H1 (cell line): ENCODE data around the gene LILRB3. TPM values are rescaled to one million over a fixed set of nuclear protein-coding genes. Genes with fewer than 3 reads are reported as not detected.

Experiments
- CTCF ChIA-PET: fragments of 300-600 bp; sonication (Branson Sonifier 250); formaldehyde crosslinking; loops from one replicate; lab custom pipeline; 2021; ENCODE audit not compliant: partially characterized antibody; lab: Charles Lee
- POLR2A ChIA-PET: fragments of 300-600 bp; sonication (Branson Sonifier 250); formaldehyde crosslinking; loops from one replicate; lab custom pipeline; 2021; ENCODE audit warnings: inconsistent platforms; ENCODE audit not compliant: partially characterized antibody; lab: Charles Lee
- DNase-seq, 2 experiments: peaks; one replicate each; pipeline versions ENCODE4 v3.0.0 to v3.0.0-alpha.2; 2010 to 2022; ENCODE audit warnings: low spot score in 2 of 2, low read depth in 1 of 2, mixed read lengths in 1 of 2
- FAIRE-seq: peaks from 2 replicates; lab custom pipeline; 2011; peaks lifted over from hg19 to GRCh38; lab: Jason Lieb, UNC
- H2AFZ ChIP-seq: 2 replicates; pipeline ENCODE4 v1.8.1; 2012; ENCODE audit warnings: low read length, inconsistent platforms
- H2AK5ac ChIP-seq: 2 replicates; pipeline ENCODE4 v1.6.1; 2013; ENCODE audit warnings: low read depth, low read length
- H2BK120ac ChIP-seq: replicated peaks from 2 replicates; pipeline ENCODE3; 2013; ENCODE audit warnings: low read depth, low read length, inconsistent platforms
- H2BK12ac ChIP-seq: 2 replicates; pipeline ENCODE4 v1.6.1; 2013; ENCODE audit warnings: low read depth, low read length
- H2BK15ac ChIP-seq: 2 replicates; pipeline ENCODE4 v1.6.1; 2013; ENCODE audit warnings: low read length
- H2BK20ac ChIP-seq: 2 replicates; pipeline ENCODE4 v1.6.1; 2013; ENCODE audit warnings: low read length
- H2BK5ac ChIP-seq: 2 replicates; pipeline ENCODE4 v1.6.1; 2013; ENCODE audit warnings: low read depth, low read length
- H3K14ac ChIP-seq: 2 replicates; pipeline ENCODE4 v1.6.1; 2013; ENCODE audit warnings: inconsistent platforms; ENCODE audit not compliant: insufficient read length
- H3K18ac ChIP-seq: 2 replicates; pipeline ENCODE4 v1.6.1; 2013; ENCODE audit warnings: low read length; ENCODE audit errors: extremely low read depth
- H3K23ac ChIP-seq: 2 replicates; pipeline ENCODE4 v1.6.1; 2013; ENCODE audit warnings: inconsistent platforms; ENCODE audit not compliant: insufficient read length
- H3K23me2 ChIP-seq: 2 replicates; pipeline ENCODE4 v1.6.1; 2013; ENCODE audit warnings: low read depth, low read length
- H3K27ac ChIP-seq: 2 replicates; pipeline ENCODE4 v1.6.1; 2011; ENCODE audit warnings: low read depth, low read length, inconsistent platforms
- H3K27me3 ChIP-seq, 4 experiments: replicated peaks in 1 of 4; 1 replicate in 1 of 4; 2 replicates in 3 of 4; pipeline versions ENCODE4 v1.6.1 to v1.8.1; 2011 to 2013; ENCODE audit warnings: low read length in 3 of 4, mild to moderate bottlenecking in 3 of 4, inconsistent platforms in 2 of 4, mixed read lengths in 2 of 4, moderate library complexity in 1 of 4; ENCODE audit not compliant: control insufficient read depth in 3 of 4, insufficient read depth in 3 of 4; ENCODE audit errors: extremely low read depth in 1 of 4
- H3K36me3 ChIP-seq, 4 experiments: 2 replicates each; pipeline versions ENCODE4 v1.6.1 to v1.8.1; 2011 to 2013; ENCODE audit warnings: mild to moderate bottlenecking in 4 of 4, low read length in 3 of 4, moderate library complexity in 2 of 4, control low read depth in 1 of 4, inconsistent platforms in 1 of 4; ENCODE audit not compliant: insufficient read depth in 4 of 4, control insufficient read depth in 2 of 4
- H3K4ac ChIP-seq: replicated peaks from 2 replicates; pipeline ENCODE3; 2013; ENCODE audit warnings: low read length, low read depth, mixed read lengths, inconsistent platforms; ENCODE audit not compliant: insufficient read length
- H3K4me1 ChIP-seq, 4 experiments: replicated peaks in 1 of 4; 1 replicate in 1 of 4; 2 replicates in 3 of 4; pipeline versions ENCODE4 v1.6.1 to v1.8.1; 2011 to 2013; ENCODE audit warnings: low read length in 3 of 4, inconsistent platforms in 2 of 4, mixed read lengths in 1 of 4; ENCODE audit not compliant: insufficient read depth in 4 of 4, control insufficient read depth in 3 of 4
- H3K4me2 ChIP-seq, 2 experiments: 2 replicates each; pipeline versions ENCODE4 v1.6.1 to v1.8.1; 2011 to 2013; ENCODE audit warnings: low read depth in 2 of 2, low read length in 2 of 2, control low read depth in 1 of 2, inconsistent platforms in 1 of 2, mild to moderate bottlenecking in 1 of 2; ENCODE audit not compliant: insufficient read depth in 1 of 2
- H3K4me3 ChIP-seq, 4 experiments: fragments of 200-600, 300-600 bp in 1 of 4; sonication (generic), shearing (Covaris generic), sonication (Bioruptor Twin) in 1 of 4; 2 replicates each; pipeline versions ENCODE4 v1.5.1 to v1.8.1; 2011 to 2016; ENCODE audit warnings: low read length in 4 of 4, low read depth in 3 of 4, control low read depth in 2 of 4, inconsistent platforms in 2 of 4, mild to moderate bottlenecking in 2 of 4, mixed read lengths in 1 of 4, moderate library complexity in 1 of 4; ENCODE audit not compliant: insufficient read depth in 2 of 4; ENCODE audit errors: extremely low read depth in 1 of 4
- H3K56ac ChIP-seq: replicated peaks from 2 replicates; pipeline ENCODE3; 2013; ENCODE audit warnings: low read depth, mild to moderate bottlenecking, mixed read lengths, low read length, inconsistent platforms; ENCODE audit not compliant: insufficient read length
- H3K79me1 ChIP-seq: 2 replicates; pipeline ENCODE4 v1.6.1; 2013; ENCODE audit warnings: low read depth, low read length, control low read depth
- H3K79me2 ChIP-seq, 2 experiments: 2 replicates each; pipeline versions ENCODE4 v1.6.1 to v1.8.1; 2012 to 2013; ENCODE audit warnings: low read length in 2 of 2, mild to moderate bottlenecking in 2 of 2, inconsistent platforms in 1 of 2; ENCODE audit not compliant: insufficient read depth in 2 of 2, control insufficient read depth in 1 of 2
- H3K9ac ChIP-seq, 4 experiments: replicated peaks in 1 of 4; 1 replicate in 1 of 4; 2 replicates in 3 of 4; pipeline versions ENCODE4 v1.6.1 to v1.8.1; 2011 to 2013; ENCODE audit warnings: low read depth in 3 of 4, low read length in 3 of 4, control low read depth in 2 of 4, mild to moderate bottlenecking in 2 of 4, moderate library complexity in 2 of 4, inconsistent platforms in 1 of 4; ENCODE audit errors: extremely low read depth in 1 of 4
- H3K9me3 ChIP-seq, 2 experiments: 2 replicates each; pipeline versions ENCODE4 v1.6.1 to v1.8.1; 2012 to 2013; ENCODE audit warnings: mild to moderate bottlenecking in 2 of 2, moderate library complexity in 2 of 2, control low read depth in 1 of 2, inconsistent platforms in 1 of 2, low read depth in 1 of 2, low read length in 1 of 2, mixed read lengths in 1 of 2; ENCODE audit not compliant: insufficient read depth in 2 of 2
- H4K20me1 ChIP-seq, 2 experiments: replicated peaks in 1 of 2; 2 replicates each; pipeline versions ENCODE3 to v1.8.1; 2011 to 2013; ENCODE audit warnings: inconsistent platforms in 2 of 2, low read length in 2 of 2, mild to moderate bottlenecking in 1 of 2; ENCODE audit not compliant: insufficient read depth in 2 of 2, control insufficient read depth in 1 of 2
- H4K5ac ChIP-seq: 2 replicates; pipeline ENCODE4 v1.6.1; 2013; ENCODE audit warnings: low read length, low read depth, mixed read lengths, inconsistent platforms; ENCODE audit not compliant: insufficient read length
- H4K8ac ChIP-seq: 2 replicates; pipeline ENCODE4 v1.8.0; 2013; ENCODE audit warnings: mild to moderate bottlenecking, moderate library complexity, low read length, inconsistent platforms; ENCODE audit not compliant: insufficient read depth; ENCODE audit errors: extremely low read depth
- H4K91ac ChIP-seq: replicated peaks from 2 replicates; pipeline ENCODE3; 2013; ENCODE audit warnings: low read length, mixed read lengths, inconsistent platforms; ENCODE audit not compliant: insufficient read length
- BCL11A ChIP-seq, 2 experiments: IDR thresholded peaks; one replicate each; pipeline ENCODE4 v1.6.1; 2011; ENCODE audit warnings: low read depth in 2 of 2, low read length in 2 of 2, mild to moderate bottlenecking in 2 of 2
- CEBPB ChIP-seq: IDR thresholded peaks from 2 replicates; pipeline ENCODE4 v1.6.1; 2012; ENCODE audit warnings: low read depth, low read length
- CHD1 ChIP-seq: IDR thresholded peaks from 2 replicates; pipeline ENCODE4 v1.6.1; 2012; ENCODE audit warnings: low read depth, low read length, improper control_type of control experiment
- RBBP5 ChIP-seq: IDR thresholded peaks from 2 replicates; pipeline ENCODE4 v1.7.1; 2012; ENCODE audit warnings: low read depth, mild to moderate bottlenecking, inconsistent platforms, low read length, moderate library complexity, borderline replicate concordance
- RFX5 ChIP-seq: IDR thresholded peaks from 2 replicates; pipeline ENCODE4 v1.6.1; 2011; ENCODE audit warnings: low read depth, low read length, improper control_type of control experiment, borderline replicate concordance
- RXRA ChIP-seq: IDR thresholded peaks from 2 replicates; pipeline ENCODE4 v1.6.1; 2011; ENCODE audit warnings: low read depth, mild to moderate bottlenecking, low read length, moderate library complexity; ENCODE audit not compliant: insufficient read depth
- SIX5 ChIP-seq: IDR thresholded peaks from 2 replicates; pipeline ENCODE4 v1.6.1; 2011; ENCODE audit warnings: mild to moderate bottlenecking, low read depth, low read length
- TBP ChIP-seq: IDR thresholded peaks from 2 replicates; pipeline ENCODE4 v1.6.1; 2011; ENCODE audit warnings: low read depth, low read length, improper control_type of control experiment
- TCF12 ChIP-seq: IDR thresholded peaks from 2 replicates; pipeline ENCODE4 v1.6.1; 2011; ENCODE audit warnings: low read depth, mild to moderate bottlenecking, low read length
- WGBS, 2 experiments: shearing (Covaris generic) in 1 of 2; methylation state at CpG; one replicate each; pipeline versions ENCODE4 v1.1.6 to v1.1.7; 2013 to 2015; ENCODE audit warnings: low lambda C conversion rate in 2 of 2, mixed read lengths in 2 of 2, inconsistent platforms in 1 of 2, low coverage in 1 of 2, missing lambda C conversion rate in 1 of 2; ENCODE audit not compliant: insufficient replicate concordance in 2 of 2, insufficient coverage in 1 of 2, insufficient read length in 1 of 2; ENCODE audit errors: extremely low coverage in 1 of 2, missing lambda C conversion rate in 1 of 2; 5-methylcytosine and 5-hydroxymethylcytosine counted together
- polyA plus RNA-seq, 7 experiments: library from polyadenylated mRNA; depleted of rRNA in 3 of 7; stranded (reverse) in 5 of 7; unstranded in 2 of 7; fragments of >200 nt in 5 of 7; fragments of 200-250 nt in 2 of 7; gene quantifications; 1 replicate in 5 of 7; 2 replicates in 1 of 7; 4 replicates in 1 of 7; pipeline versions ENCODE4 v1.2.1 to v1.2.3, GENCODE V29; 2011 to 2013; ENCODE audit warnings: missing spikeins in 2 of 7, mixed read lengths in 2 of 7
- total RNA-seq: library from RNA; stranded (reverse); fragmentation: NEBNext Ultra II Directional; extraction: Animal tissue kit (Norgen Biotek cat#: 25700); gene quantifications from 2 replicates; pipeline ENCODE4 v1.2.1, GENCODE V29; 2021
- TF ChIP-seq, protein P1 (sequence below), 3 experiments: IDR thresholded peaks; 1 replicate in 2 of 3; 2 replicates in 1 of 3; pipeline versions ENCODE4 v1.5.1 to v1.6.1; 2011; ENCODE audit warnings: low read length in 3 of 3, mild to moderate bottlenecking in 3 of 3, inconsistent platforms in 2 of 3, low read depth in 1 of 3, moderate library complexity in 1 of 3; ENCODE audit not compliant: insufficient read depth in 1 of 3; ENCODE audit errors: control extremely low read depth in 1 of 3
- TF ChIP-seq, protein P2 (sequence below): IDR thresholded peaks from 2 replicates; pipeline ENCODE4 v1.6.1; 2012; ENCODE audit warnings: inconsistent platforms

LILRB3 gene
- total and polyA plus RNA-seq, 2 of the 8 experiments (the other 6 are each of a cell fraction or from before 2014, with no cell fraction given) = not detected

DNA sequence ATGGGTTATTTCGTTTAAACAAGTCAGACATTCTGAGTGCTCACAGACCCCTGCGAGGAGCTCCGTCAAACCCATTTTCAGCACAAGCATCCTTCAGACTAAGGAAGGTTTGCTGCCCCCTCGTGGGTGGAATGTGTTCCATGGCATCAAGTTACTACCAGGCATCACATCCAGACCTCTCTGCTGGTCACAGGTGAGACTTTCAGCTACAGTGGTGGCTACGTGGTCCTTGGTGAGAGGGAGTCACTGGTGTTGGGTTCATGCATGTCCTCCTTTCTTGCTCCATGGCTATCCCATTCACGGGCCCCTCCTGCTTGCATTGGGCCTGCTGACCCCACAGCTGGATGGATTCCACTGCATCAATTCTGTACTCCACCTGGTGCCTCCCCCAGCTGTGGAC lies 43.3 kb upstream of the LILRB3 start:
- H3K27ac ChIP-seq = no peak overlapping the region
- H3K18ac ChIP-seq = no peak overlapping the region
- no peaks in the 10 kb centered on the region for H3K27me3 ChIP-seq
- ChIA-PET CTCF (interaction anchor here (0.7 to 5.9 kb wide), 38 partner anchors 9 to 781 kb away, joined by 3 to 41 read pairs (median 4); partner anchors contain the start of genes LILRA5, LILRB5, RPS9 and TMC4), POLR2A (interaction anchor here (0.9 to 3.2 kb wide), 8 partner anchors 9 to 126 kb away, joined by 3 to 21 read pairs (median 4); partner anchors contain the start of genes LILRB5, MBOAT7, RPS9 and TSEN34)
- H3K56ac ChIP-seq = no peak overlapping the region
- no peak overlapping the region for H2BK5ac ChIP-seq
- no peak overlapping the region for H2BK120ac ChIP-seq
- H2AK5ac ChIP-seq = no peak overlapping the region
- H3K4me2 ChIP-seq = no peak overlapping the region
- no peak overlapping the region for H4K91ac ChIP-seq
- FAIRE-seq = peak; percentile 99
- 21% methylated on average over 6 of the region's 6 CpGs; no CpG with 5 or more reads in 1 of the 2 experiments for WGBS, 2 experiments
- H3K23me2 ChIP-seq = no peaks in the 10 kb centered on the region
- no peak overlapping the region for H3K9ac ChIP-seq
- H2BK20ac ChIP-seq = no peak overlapping the region
- no peaks in the 10 kb centered on the region for H4K20me1 ChIP-seq
- no peak overlapping the region for H3K4ac ChIP-seq
- no peak overlapping the region for H2BK15ac ChIP-seq
- no peaks in the 10 kb centered on the region for H3K79me2 ChIP-seq
- peaks cover 0 to 2% (median 0%) of the 10 kb centered on the region in 4 experiments; a peak in 2 of 7 replicates for H3K4me1 ChIP-seq
- H3K4me3 ChIP-seq = no peak overlapping the region
- no peak overlapping the region for H2BK12ac ChIP-seq
- no peaks in the 10 kb centered on the region for H3K79me1 ChIP-seq
- no peaks in the 10 kb centered on the region for H3K9me3 ChIP-seq
- H2AFZ ChIP-seq = no peak overlapping the region
- no peak overlapping the region for H3K14ac ChIP-seq
- no peak overlapping the region for H4K5ac ChIP-seq
- no peaks in the 10 kb centered on the region for H3K36me3 ChIP-seq
- no peak overlapping the region for H3K23ac ChIP-seq
- no peak overlapping the region for H4K8ac ChIP-seq
- peak; percentile 66 to 99 for DNase-seq
- TF ChIP-seq CEBPB (no peak), RFX5 (no peak), TBP (no peak), RBBP5 (no peak), TCF12 (no peak), SIX5 (peak; percentile 55), BCL11A (IDR thresholded peaks at IDR 0.05; ENCODE audit: low read depth in 2 of 2, low read length in 2 of 2) (no peak), RXRA (no peak), CHD1 (no peak)
- TF ChIP-seq, protein P1, sequence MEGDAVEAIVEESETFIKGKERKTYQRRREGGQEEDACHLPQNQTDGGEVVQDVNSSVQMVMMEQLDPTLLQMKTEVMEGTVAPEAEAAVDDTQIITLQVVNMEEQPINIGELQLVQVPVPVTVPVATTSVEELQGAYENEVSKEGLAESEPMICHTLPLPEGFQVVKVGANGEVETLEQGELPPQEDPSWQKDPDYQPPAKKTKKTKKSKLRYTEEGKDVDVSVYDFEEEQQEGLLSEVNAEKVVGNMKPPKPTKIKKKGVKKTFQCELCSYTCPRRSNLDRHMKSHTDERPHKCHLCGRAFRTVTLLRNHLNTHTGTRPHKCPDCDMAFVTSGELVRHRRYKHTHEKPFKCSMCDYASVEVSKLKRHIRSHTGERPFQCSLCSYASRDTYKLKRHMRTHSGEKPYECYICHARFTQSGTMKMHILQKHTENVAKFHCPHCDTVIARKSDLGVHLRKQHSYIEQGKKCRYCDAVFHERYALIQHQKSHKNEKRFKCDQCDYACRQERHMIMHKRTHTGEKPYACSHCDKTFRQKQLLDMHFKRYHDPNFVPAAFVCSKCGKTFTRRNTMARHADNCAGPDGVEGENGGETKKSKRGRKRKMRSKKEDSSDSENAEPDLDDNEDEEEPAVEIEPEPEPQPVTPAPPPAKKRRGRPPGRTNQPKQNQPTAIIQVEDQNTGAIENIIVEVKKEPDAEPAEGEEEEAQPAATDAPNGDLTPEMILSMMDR (IDR thresholded peaks at IDR 0.05; ENCODE audit: control extremely low read depth in 1 of 3, insufficient read depth in 1 of 3, low read depth in 1 of 3, low read length in 3 of 3) = peak; percentile 79 to 96 (median 91)
- TF ChIP-seq, protein P2, sequence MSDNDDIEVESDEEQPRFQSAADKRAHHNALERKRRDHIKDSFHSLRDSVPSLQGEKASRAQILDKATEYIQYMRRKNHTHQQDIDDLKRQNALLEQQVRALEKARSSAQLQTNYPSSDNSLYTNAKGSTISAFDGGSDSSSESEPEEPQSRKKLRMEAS = peak; percentile 25; the same call in 1 of the 2 replicates
